MM.1S (cell line): ENCODE results near the gene ADAMTS17.

ENCODE experiments used
- DNase-seq: peaks from one replicate; pipeline ENCODE4 v3.0.0-alpha.2; 2015
- H2AFZ ChIP-seq: fragments of 300-600 bp; sonication (generic); 2 replicates; pipeline ENCODE4 v1.6.0; 2016; ENCODE audit warnings: antibody characterized with exemption, low read length
- H3F3A ChIP-seq: fragments of 300-600 bp; sonication (generic); 2 replicates; pipeline ENCODE4 v1.6.1; 2016; ENCODE audit warnings: mild to moderate bottlenecking, antibody characterized with exemption, low read length, moderate library complexity, mixed read lengths; ENCODE audit not compliant: insufficient read depth
- H3K27ac ChIP-seq: fragments of 300-600 bp; sonication (generic); 2 replicates; pipeline ENCODE4 v1.5.1; 2016; ENCODE audit warnings: mild to moderate bottlenecking, low read length
- H3K27me3 ChIP-seq: fragments of 300-600 bp; sonication (generic); replicated peaks from 2 replicates; pipeline ENCODE4 v1.6.0; 2016; ENCODE audit warnings: low read length; ENCODE audit not compliant: insufficient read depth
- H3K36me3 ChIP-seq: fragments of 300-600 bp; sonication (generic); replicated peaks from 2 replicates; pipeline ENCODE4 v1.6.1; 2016; ENCODE audit warnings: mild to moderate bottlenecking, low read length, mixed read lengths; ENCODE audit not compliant: insufficient read depth
- H3K4me1 ChIP-seq: fragments of 300-600 bp; sonication (generic); 2 replicates; pipeline ENCODE4 v1.6.1; 2016; ENCODE audit warnings: low read length, mixed read lengths
- H3K4me2 ChIP-seq: fragments of 300-600 bp; sonication (generic); 2 replicates; pipeline ENCODE4 v1.6.0; 2016; ENCODE audit warnings: low read depth, low read length
- H3K4me3 ChIP-seq: fragments of 300-600 bp; sonication (generic); 2 replicates; pipeline ENCODE4 v1.5.1; 2016; ENCODE audit warnings: low read length, mixed read lengths
- H3K79me2 ChIP-seq: fragments of 300-600 bp; sonication (generic); 2 replicates; pipeline ENCODE4 v1.6.1; 2016; ENCODE audit warnings: mixed run types, low read length, mixed read lengths
- H3K9ac ChIP-seq: fragments of 300-600 bp; sonication (generic); 2 replicates; pipeline ENCODE4 v1.6.1; 2016; ENCODE audit warnings: low read length, mixed read lengths
- H3K9me2 ChIP-seq: fragments of 300-600 bp; sonication (generic); replicated peaks from 2 replicates; pipeline ENCODE4 v1.6.1; 2016; ENCODE audit warnings: mild to moderate bottlenecking, low read length, mixed read lengths; ENCODE audit not compliant: insufficient read depth
- H3K9me3 ChIP-seq: fragments of 300-600 bp; sonication (generic); replicated peaks from 2 replicates; pipeline ENCODE4 v1.6.1; 2016; ENCODE audit warnings: mild to moderate bottlenecking, low read length, mixed read lengths; ENCODE audit not compliant: insufficient read depth
- H4K20me1 ChIP-seq: fragments of 300-600 bp; sonication (generic); 2 replicates; pipeline ENCODE4 v1.6.1; 2016; ENCODE audit warnings: mild to moderate bottlenecking, low read length, moderate library complexity, mixed read lengths; ENCODE audit not compliant: insufficient read depth
- EZH2 ChIP-seq: fragments of 300-600 bp; sonication (generic); optimal IDR thresholded peaks from 2 replicates; pipeline ENCODE3; 2017; ENCODE audit warnings: low read depth, mild to moderate bottlenecking, antibody characterized with exemption, low read length, mixed read lengths
- EZH2phosphoT487 ChIP-seq: fragments of 300-600 bp; sonication (generic); IDR thresholded peaks from 2 replicates; pipeline ENCODE4 v1.6.1; 2018; ENCODE audit warnings: antibody characterized with exemption, low read length
- TF ChIP-seq, protein P1 (sequence below): fragments of 300-600 bp; sonication (generic); IDR thresholded peaks from 2 replicates; pipeline ENCODE4 v1.5.1; 2016; ENCODE audit warnings: antibody characterized with exemption, low read length, mixed read lengths

ADAMTS17 gene

GRCh38 chr15:100011235-100011634 lies 330.5 kb downstream of the ADAMTS17 start:
- Histone ChIP-seq H4K20me1 (no peaks in the 10 kb centered on the region), H3K27me3 (no peaks in the 10 kb centered on the region), H3K9me2 (no peaks in the 10 kb centered on the region), H3K79me2 (no peaks in the 10 kb centered on the region), H3K4me3 (no peak overlapping the region), H3K36me3 (no peaks in the 10 kb centered on the region), H3K9me3 (no peaks in the 10 kb centered on the region), H3K4me1 (no peaks in the 10 kb centered on the region), H3K27ac (no peak overlapping the region), H3F3A (no peaks in the 10 kb centered on the region), H3K4me2 (no peak overlapping the region), H3K9ac (no peak overlapping the region), H2AFZ (no peak overlapping the region)
- DNase-seq: no peak
- TF ChIP-seq EZH2: no peak
- no peak for TF ChIP-seq EZH2phosphoT487
- TF ChIP-seq, protein P1, sequence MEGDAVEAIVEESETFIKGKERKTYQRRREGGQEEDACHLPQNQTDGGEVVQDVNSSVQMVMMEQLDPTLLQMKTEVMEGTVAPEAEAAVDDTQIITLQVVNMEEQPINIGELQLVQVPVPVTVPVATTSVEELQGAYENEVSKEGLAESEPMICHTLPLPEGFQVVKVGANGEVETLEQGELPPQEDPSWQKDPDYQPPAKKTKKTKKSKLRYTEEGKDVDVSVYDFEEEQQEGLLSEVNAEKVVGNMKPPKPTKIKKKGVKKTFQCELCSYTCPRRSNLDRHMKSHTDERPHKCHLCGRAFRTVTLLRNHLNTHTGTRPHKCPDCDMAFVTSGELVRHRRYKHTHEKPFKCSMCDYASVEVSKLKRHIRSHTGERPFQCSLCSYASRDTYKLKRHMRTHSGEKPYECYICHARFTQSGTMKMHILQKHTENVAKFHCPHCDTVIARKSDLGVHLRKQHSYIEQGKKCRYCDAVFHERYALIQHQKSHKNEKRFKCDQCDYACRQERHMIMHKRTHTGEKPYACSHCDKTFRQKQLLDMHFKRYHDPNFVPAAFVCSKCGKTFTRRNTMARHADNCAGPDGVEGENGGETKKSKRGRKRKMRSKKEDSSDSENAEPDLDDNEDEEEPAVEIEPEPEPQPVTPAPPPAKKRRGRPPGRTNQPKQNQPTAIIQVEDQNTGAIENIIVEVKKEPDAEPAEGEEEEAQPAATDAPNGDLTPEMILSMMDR: no peak

- H3F3A ChIP-seq: no peaks in the 10 kb centered on the region
- no peaks in the 10 kb centered on the region for H3K79me2 ChIP-seq
- H3K9ac ChIP-seq: no peak overlapping the region
- H3K4me2 ChIP-seq: no peak overlapping the region
- H2AFZ ChIP-seq: no peak overlapping the region
- no peaks in the 10 kb centered on the region for H3K9me3 ChIP-seq
- no peaks in the 10 kb centered on the region for H3K27me3 ChIP-seq
- no peaks in the 10 kb centered on the region for H3K9me2 ChIP-seq
- H3K36me3 ChIP-seq: no peaks in the 10 kb centered on the region
- no peak overlapping the region for H3K4me3 ChIP-seq
- no peak overlapping the region for H3K27ac ChIP-seq
- TF ChIP-seq, protein P1: no peak
- DNase-seq: no peak
- H3K4me1 ChIP-seq: no peaks in the 10 kb centered on the region
- no peaks in the 10 kb centered on the region for H4K20me1 ChIP-seq
These were observed 332.4 kb downstream of the ADAMTS17 start for GRCh38 chr15:100009372-100009771.

- DNase-seq: no peak
- Histone ChIP-seq H3F3A (no peaks in the 10 kb centered on the region), H3K9me2 (no peaks in the 10 kb centered on the region), H3K4me3 (no peak overlapping the region), H2AFZ (no peak overlapping the region), H3K27me3 (no peaks in the 10 kb centered on the region), H3K36me3 (no peaks in the 10 kb centered on the region), H3K4me2 (no peak overlapping the region), H3K9ac (no peak overlapping the region), H3K79me2 (no peaks in the 10 kb centered on the region), H4K20me1 (no peaks in the 10 kb centered on the region), H3K27ac (no peak overlapping the region), H3K4me1 (no peaks in the 10 kb centered on the region), H3K9me3 (no peaks in the 10 kb centered on the region)
- TF ChIP-seq, protein P1: no peak
- TF ChIP-seq EZH2 (no peak), EZH2phosphoT487 (no peak)
These were observed 333.5 kb downstream of the ADAMTS17 start for GRCh38 chr15:100008258-100008657.

GRCh38 chr15:100007609-100008008 lies 334.2 kb downstream of the ADAMTS17 start:
- Histone ChIP-seq H3K27me3 (no peaks in the 10 kb centered on the region), H3K4me3 (no peak overlapping the region), H3F3A (no peaks in the 10 kb centered on the region), H3K9ac (no peak overlapping the region), H3K9me3 (no peaks in the 10 kb centered on the region), H3K79me2 (no peaks in the 10 kb centered on the region), H4K20me1 (no peaks in the 10 kb centered on the region), H3K9me2 (no peaks in the 10 kb centered on the region), H3K4me2 (no peak overlapping the region), H3K27ac (no peak overlapping the region), H2AFZ (no peak overlapping the region), H3K36me3 (no peaks in the 10 kb centered on the region), H3K4me1 (no peaks in the 10 kb centered on the region)
- DNase-seq: no peak
- TF ChIP-seq EZH2phosphoT487 (no peak), EZH2 (no peak)
